B cell (primary cell): ENCODE measurements around the gene TMEM154. TPM values are rescaled to one million over a fixed set of nuclear protein-coding genes. Genes with fewer than 3 reads are reported as not detected.
A peak's percentile ranks its signal among the peaks of the same experiment; 100 is the strongest.

Experiments used
- ATAC-seq: fragments of 200-7000 bp; cut with Tn5 transposase; one replicate; pipeline ENCODE4 v1.10.0; 2021; ENCODE audit warnings: low read depth, mild to moderate bottlenecking, moderate number of reproducible peaks, moderate library complexity
- CTCF ChIA-PET: fragments of 350-600 bp; sonication (Branson Sonifier 250); formaldehyde crosslinking; loops from one replicate; lab custom pipeline; 2021; ENCODE audit warnings: antibody characterized with exemption, inconsistent platforms; lab: Charles Lee
- POLR2A ChIA-PET: fragments of 350-600 bp; sonication (Branson Sonifier 250); formaldehyde crosslinking; loops from one replicate; lab custom pipeline; 2021; ENCODE audit warnings: antibody characterized with exemption; lab: Charles Lee
- DNase-seq: peaks from one replicate; pipeline ENCODE4 v3.0.0; 2013
- H2AFZ ChIP-seq: 2 replicates; pipeline ENCODE4 v1.6.1; 2012; ENCODE audit warnings: mild to moderate bottlenecking, low read depth, low read length; ENCODE audit not compliant: insufficient read depth, poor library complexity, severe bottlenecking
- H3K27ac ChIP-seq, 2 donors: 1 replicate in 1 of 2; 2 replicates in 1 of 2; pipeline ENCODE4 v1.5.1; 2012 to 2013; ENCODE audit warnings: low read length in 2 of 2, mild to moderate bottlenecking in 2 of 2, moderate library complexity in 1 of 2
- H3K27me3 ChIP-seq, 4 experiments: fragments of 200-600 bp in 1 of 4; sonication (generic) in 1 of 4; replicated peaks in 1 of 4; 1 replicate in 2 of 4; 2 replicates in 2 of 4; pipeline versions ENCODE4 v1.6.1 to v1.7.0; 2013 to 2016; ENCODE audit warnings: low read length in 3 of 4, mild to moderate bottlenecking in 2 of 4, mixed read lengths in 1 of 4, moderate library complexity in 1 of 4; ENCODE audit not compliant: insufficient read depth in 4 of 4, control insufficient read depth in 3 of 4; ENCODE audit errors: control extremely low read depth in 1 of 4
- H3K36me3 ChIP-seq, 2 experiments: replicated peaks in 1 of 2; 1 replicate in 1 of 2; 2 replicates in 1 of 2; pipeline versions ENCODE4 v1.6.1 to v1.7.1; 2013; ENCODE audit warnings: low read length in 1 of 2; ENCODE audit not compliant: insufficient read depth in 2 of 2, control insufficient read depth in 1 of 2; ENCODE audit errors: control extremely low read depth in 1 of 2, extremely low read depth in 1 of 2
- H3K4me1 ChIP-seq, 2 donors: fragments of 200-600 bp in 1 of 2; sonication (generic) in 1 of 2; 1 replicate in 1 of 2; 2 replicates in 1 of 2; pipeline versions ENCODE4 v1.5.1 to v1.6.1; 2013 to 2017; ENCODE audit warnings: low read length in 2 of 2; ENCODE audit not compliant: control insufficient read depth in 2 of 2, insufficient read depth in 2 of 2
- H3K4me2 ChIP-seq: replicated peaks from 2 replicates; pipeline ENCODE3; 2012; ENCODE audit warnings: mild to moderate bottlenecking, low read depth, low read length; ENCODE audit not compliant: poor library complexity, severe bottlenecking
- H3K4me3 ChIP-seq, 5 experiments: fragments of 200-600 bp in 1 of 5; sonication (generic) in 1 of 5; 1 replicate in 3 of 5; 2 replicates in 2 of 5; pipeline versions ENCODE4 v1.5.1 to v1.7.0; 2011 to 2016; ENCODE audit warnings: low read length in 4 of 5, mild to moderate bottlenecking in 4 of 5, low read depth in 2 of 5, control low read depth in 1 of 5, moderate library complexity in 1 of 5; ENCODE audit not compliant: insufficient read depth in 1 of 5; ENCODE audit errors: control extremely low read depth in 1 of 5, extremely low read depth in 1 of 5
- H3K79me2 ChIP-seq: fragments of 200-600 bp; sonication (generic); one replicate; pipeline ENCODE4 v1.6.0; 2016; ENCODE audit warnings: low read length; ENCODE audit not compliant: control insufficient read depth, insufficient read depth
- H3K9ac ChIP-seq: fragments of 200-600 bp; sonication (generic); 2 replicates; pipeline ENCODE4 v1.6.1; 2017; ENCODE audit warnings: mild to moderate bottlenecking, low read length, moderate library complexity
- H3K9me3 ChIP-seq, 3 donors: one replicate each; pipeline versions ENCODE4 v1.6.1 to v1.7.1; 2013; ENCODE audit warnings: low read length in 2 of 3; ENCODE audit not compliant: control insufficient read depth in 2 of 3, insufficient read depth in 1 of 3; ENCODE audit errors: control extremely low read depth in 1 of 3
- H4K20me1 ChIP-seq: 2 replicates; pipeline ENCODE4 v1.6.0; 2012; ENCODE audit warnings: mild to moderate bottlenecking, low read length; ENCODE audit not compliant: insufficient read depth, control insufficient read depth, poor library complexity, severe bottlenecking
- H3K27ac Mint-ChIP-seq: one replicate; pipeline ENCODE4 v1.8.0; 2021; ENCODE audit warnings: mixed read lengths
- H3K27me3 Mint-ChIP-seq: one replicate; pipeline ENCODE4 v1.8.0; 2021; ENCODE audit warnings: mixed read lengths
- H3K4me1 Mint-ChIP-seq: one replicate; pipeline ENCODE4 v1.8.0; 2021; ENCODE audit warnings: mixed read lengths
- H3K4me3 Mint-ChIP-seq: one replicate; pipeline ENCODE4 v1.8.0; 2021; ENCODE audit warnings: mixed read lengths
- H3K9me3 Mint-ChIP-seq: one replicate; pipeline ENCODE4 v1.8.0; 2022; ENCODE audit warnings: mixed read lengths; ENCODE audit not compliant: insufficient read depth
- EZH2 ChIP-seq: IDR thresholded peaks from 2 replicates; pipeline ENCODE4 v1.6.1; 2012; ENCODE audit warnings: borderline replicate concordance, low read depth, mild to moderate bottlenecking, moderate library complexity, low read length; ENCODE audit not compliant: insufficient read depth, poor library complexity, severe bottlenecking
- WGBS: methylation state at CpG from one replicate; pipeline ENCODE4 v1.1.5; 2013; ENCODE audit warnings: missing lambda C conversion rate; ENCODE audit not compliant: insufficient coverage; 5-methylcytosine and 5-hydroxymethylcytosine counted together
- intact Hi-C: fragments of 100-400 bp; cut with micrococcal nuclease; formaldehyde crosslinking; loops from one replicate; pipeline ENCODE4 v1.10.0; 2022
- polyA plus RNA-seq: library from polyadenylated mRNA; depleted of rRNA; stranded (reverse); fragments of >200 nt; gene quantifications from 2 replicates; pipeline ENCODE4 v1.2.3, GENCODE V29; 2012
- total RNA-seq, 2 donors: library from RNA; stranded (reverse); fragments of 120-200 nt in 1 of 2; gene quantifications; 1 replicate in 1 of 2; 2 replicates in 1 of 2; pipeline versions ENCODE4 v1.2.3 to v1.2.4, GENCODE V29; 2013 to 2022
- TF ChIP-seq, protein P1 (sequence below): fragments of 200-600 bp; IDR thresholded peaks from one replicate; pipeline ENCODE4 v1.8.0; 2022; ENCODE audit warnings: antibody characterized with exemption, mild to moderate bottlenecking

The TMEM154 gene
- total and polyA plus RNA-seq, 2 donors (not counting 1 experiment from before 2014, with no cell fraction given), result 20.1 to 99.1 TPM

GRCh38 chr4:152640058-152640921, 39.5 kb downstream of the TMEM154 start:
- intact Hi-C loops, result loop anchor here (1.0 to 5.0 kb wide), 4 partner anchors 83 to 186 kb away; partner anchors contain the start of genes ARFIP1 and TIGD4

More at GRCh38 chr4:152640058-152640921, 39.5 kb downstream of the TMEM154 start:
- H3K27ac Mint-ChIP-seq, result peak overlapping the region; percentile 10
- H3K27me3 ChIP-seq, result no peaks in the 10 kb centered on the region
- peaks cover 67% of the 10 kb centered on the region for H3K4me1 Mint-ChIP-seq
- H3K79me2 ChIP-seq, result peaks cover 34% of the 10 kb centered on the region
- no peak overlapping the region for H3K4me3 Mint-ChIP-seq
- no peak overlapping the region for H3K4me3 ChIP-seq
- ATAC-seq (no peak), DNase-seq (peak; percentile 42)
- no peak for TF ChIP-seq EZH2
- TF ChIP-seq, protein P1, sequence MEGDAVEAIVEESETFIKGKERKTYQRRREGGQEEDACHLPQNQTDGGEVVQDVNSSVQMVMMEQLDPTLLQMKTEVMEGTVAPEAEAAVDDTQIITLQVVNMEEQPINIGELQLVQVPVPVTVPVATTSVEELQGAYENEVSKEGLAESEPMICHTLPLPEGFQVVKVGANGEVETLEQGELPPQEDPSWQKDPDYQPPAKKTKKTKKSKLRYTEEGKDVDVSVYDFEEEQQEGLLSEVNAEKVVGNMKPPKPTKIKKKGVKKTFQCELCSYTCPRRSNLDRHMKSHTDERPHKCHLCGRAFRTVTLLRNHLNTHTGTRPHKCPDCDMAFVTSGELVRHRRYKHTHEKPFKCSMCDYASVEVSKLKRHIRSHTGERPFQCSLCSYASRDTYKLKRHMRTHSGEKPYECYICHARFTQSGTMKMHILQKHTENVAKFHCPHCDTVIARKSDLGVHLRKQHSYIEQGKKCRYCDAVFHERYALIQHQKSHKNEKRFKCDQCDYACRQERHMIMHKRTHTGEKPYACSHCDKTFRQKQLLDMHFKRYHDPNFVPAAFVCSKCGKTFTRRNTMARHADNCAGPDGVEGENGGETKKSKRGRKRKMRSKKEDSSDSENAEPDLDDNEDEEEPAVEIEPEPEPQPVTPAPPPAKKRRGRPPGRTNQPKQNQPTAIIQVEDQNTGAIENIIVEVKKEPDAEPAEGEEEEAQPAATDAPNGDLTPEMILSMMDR, result peak; percentile 79
- peaks cover 8 to 53% of the 10 kb centered on the region in 2 experiments for H3K36me3 ChIP-seq
- no peak overlapping the region for H3K9ac ChIP-seq
- no peaks in the 10 kb centered on the region for H3K9me3 ChIP-seq
- ChIA-PET POLR2A (no interaction called here), CTCF (interaction anchor here (0.7 to 11.7 kb wide), 33 partner anchors 9 to 488 kb away, joined by 3 to 199 read pairs (median 4); partner anchors contain the start of genes FBXW7, TIGD4 and TMEM154)
- no peaks in the 10 kb centered on the region for H3K9me3 Mint-ChIP-seq
- H3K4me1 ChIP-seq, result peaks cover 30 to 36% of the 10 kb centered on the region in 2 donors
- WGBS, result 100% methylated on average over 2 of the region's 8 CpGs
- no peak overlapping the region for H3K4me2 ChIP-seq
- H2AFZ ChIP-seq, result no peak overlapping the region
- no peaks in the 10 kb centered on the region for H3K27me3 Mint-ChIP-seq
- H4K20me1 ChIP-seq, result no peaks in the 10 kb centered on the region
- peak overlapping the region in 1 of 2 donors; percentile 7 for H3K27ac ChIP-seq
